Stimulated activated CD4-positive, alpha-beta T cell treated with anti-CD3 and anti-CD28 coated beads, Interleukin-1b, Interleukin-23, amount 100 ng/mL, for 4 hours (primary cell): ENCODE data around the gene PRR7.

Experiments used
- DNase-seq, 2 donors: peaks; one replicate each; pipeline ENCODE4 v3.0.0-alpha.2; 2020; ENCODE audit warnings: low read depth in 2 of 2

Gene PRR7

GRCh38 chr5:177435847-177436536 lies 10.6 kb upstream of the PRR7 start:
- DNase-seq, result no peak

- no peak for DNase-seq
Observed at GRCh38 chr5:177437623-177438022, 9.0 kb upstream of the PRR7 start.

- DNase-seq, result no peak
Observed at GRCh38 chr5:177438468-177438867, 8.1 kb upstream of the PRR7 start.

- no peak for DNase-seq
Observed at GRCh38 chr5:177439518-177440053, 7.0 kb upstream of the PRR7 start.

GRCh38 chr5:177440211-177440989 lies 6.2 kb upstream of the PRR7 start:
- peak; percentile 41 to 43 for DNase-seq

DNA sequence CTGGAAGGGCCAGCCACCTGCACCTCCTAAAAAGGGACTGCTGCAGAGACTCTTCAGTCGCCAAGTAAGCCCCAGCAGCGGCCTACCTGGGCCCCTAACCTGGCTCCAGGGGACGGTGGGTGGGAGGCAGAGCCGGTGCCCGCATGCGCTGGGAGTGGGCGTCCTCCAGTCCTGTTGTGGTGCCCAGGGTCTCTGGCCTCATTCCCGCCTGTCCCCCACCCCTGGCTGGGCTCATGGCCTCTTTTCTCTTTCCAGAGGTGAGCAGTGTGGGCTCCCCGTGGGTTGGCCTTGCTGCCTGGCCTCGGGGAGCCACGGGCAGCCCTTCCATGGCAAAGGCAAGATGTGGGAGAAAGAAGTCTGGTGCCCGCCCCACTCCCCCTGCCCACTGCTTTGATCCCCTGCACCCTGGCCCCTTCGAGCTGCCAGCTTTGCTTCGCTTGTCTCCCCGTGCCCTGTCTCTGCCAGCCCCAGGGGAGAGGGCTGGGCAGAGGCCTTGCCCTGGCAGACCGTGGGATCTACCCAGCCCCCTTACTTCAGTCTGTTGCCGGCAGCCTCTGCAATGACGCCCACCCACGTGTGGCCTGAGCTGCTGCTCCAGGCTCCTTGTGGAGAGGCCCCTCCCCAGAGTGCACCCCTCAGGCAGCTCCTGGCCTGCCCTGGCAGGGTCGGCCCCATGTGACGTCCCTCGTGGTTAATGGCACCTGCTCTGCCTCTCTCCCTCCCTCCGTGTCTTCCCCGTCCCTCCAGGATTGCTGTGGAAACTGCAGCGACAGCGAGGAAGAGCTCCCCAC lies 5.4 kb upstream of the PRR7 start:
- DNase-seq, result no peak

DNA sequence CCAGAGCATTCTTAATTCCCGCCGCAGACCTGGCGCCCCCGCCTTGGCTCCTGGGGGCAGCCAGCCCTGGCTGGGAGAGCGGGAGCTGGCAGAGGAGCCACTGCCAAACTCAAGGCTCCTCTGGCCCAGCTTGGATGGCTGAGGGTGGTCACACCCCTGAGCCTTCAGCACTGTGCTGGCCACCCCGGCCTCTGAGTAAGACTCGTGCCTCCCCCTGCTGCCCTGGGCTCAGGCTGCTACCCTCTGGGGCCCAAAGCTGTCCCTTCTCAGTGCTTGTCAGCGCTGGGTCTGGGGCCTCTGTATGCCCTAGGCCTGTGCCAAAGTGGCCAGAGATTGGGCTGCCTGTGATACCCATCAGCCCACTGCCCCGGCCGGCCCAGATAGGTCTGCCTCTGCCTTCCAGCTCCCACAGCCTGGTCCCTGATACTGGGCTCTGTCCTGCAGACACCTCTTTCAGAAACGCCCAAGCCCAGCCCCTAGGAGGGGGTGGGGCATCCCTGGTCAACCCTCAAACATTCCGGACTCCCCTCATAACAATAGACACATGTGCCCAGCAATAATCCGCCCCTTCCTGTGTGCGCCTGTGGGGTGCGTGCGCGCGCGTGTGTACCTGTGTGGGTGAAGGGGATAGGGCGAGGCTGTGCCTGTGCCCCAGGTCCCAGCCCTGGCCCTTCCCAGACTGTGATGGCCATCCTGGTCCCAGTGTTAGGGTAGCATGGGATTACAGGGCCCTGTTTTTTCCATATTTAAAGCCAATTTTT lies 4.4 kb upstream of the PRR7 start:
- DNase-seq, result no peak

DNA sequence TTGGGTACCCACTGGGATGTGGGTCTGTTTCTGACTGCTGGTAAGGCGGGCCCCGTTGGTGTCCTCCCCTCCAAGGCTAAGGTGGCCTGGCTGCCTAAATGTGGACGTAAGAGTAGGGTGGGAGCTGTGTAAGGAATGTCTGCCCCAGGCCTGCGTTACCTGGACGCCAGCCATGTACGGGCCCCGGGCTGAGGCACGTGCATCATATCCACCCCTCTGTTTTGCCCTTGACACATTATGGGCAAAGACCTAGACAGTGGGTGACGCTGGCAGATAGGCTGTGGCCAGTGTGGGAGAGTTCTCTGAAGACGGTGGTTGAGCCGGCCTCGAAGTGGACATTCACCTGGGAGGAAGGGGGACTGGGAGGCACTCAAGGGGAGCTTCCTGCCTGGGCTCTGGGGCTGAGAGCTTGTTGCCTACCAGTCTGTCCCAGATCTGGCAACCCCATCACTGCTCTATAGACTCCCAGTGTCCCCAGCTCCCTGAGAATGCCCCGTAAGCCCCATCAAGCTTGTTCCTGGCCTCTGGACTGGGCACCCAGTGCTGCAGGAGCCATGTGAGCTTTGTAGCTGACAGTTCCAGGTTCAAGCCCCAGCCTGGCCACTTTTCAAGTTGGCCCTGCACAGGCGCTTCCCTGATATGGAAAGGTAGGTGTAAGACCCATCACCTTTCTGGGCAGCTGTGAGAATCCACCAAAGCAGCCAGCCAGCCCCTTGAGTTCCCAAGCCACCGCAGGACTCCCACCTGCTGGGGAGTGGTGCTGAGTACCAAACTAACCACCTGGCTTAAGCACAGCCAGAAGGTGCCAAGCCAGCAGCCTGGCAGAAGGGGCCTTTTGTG lies 3.2 kb upstream of the PRR7 start:
- DNase-seq, result no peak

DNA sequence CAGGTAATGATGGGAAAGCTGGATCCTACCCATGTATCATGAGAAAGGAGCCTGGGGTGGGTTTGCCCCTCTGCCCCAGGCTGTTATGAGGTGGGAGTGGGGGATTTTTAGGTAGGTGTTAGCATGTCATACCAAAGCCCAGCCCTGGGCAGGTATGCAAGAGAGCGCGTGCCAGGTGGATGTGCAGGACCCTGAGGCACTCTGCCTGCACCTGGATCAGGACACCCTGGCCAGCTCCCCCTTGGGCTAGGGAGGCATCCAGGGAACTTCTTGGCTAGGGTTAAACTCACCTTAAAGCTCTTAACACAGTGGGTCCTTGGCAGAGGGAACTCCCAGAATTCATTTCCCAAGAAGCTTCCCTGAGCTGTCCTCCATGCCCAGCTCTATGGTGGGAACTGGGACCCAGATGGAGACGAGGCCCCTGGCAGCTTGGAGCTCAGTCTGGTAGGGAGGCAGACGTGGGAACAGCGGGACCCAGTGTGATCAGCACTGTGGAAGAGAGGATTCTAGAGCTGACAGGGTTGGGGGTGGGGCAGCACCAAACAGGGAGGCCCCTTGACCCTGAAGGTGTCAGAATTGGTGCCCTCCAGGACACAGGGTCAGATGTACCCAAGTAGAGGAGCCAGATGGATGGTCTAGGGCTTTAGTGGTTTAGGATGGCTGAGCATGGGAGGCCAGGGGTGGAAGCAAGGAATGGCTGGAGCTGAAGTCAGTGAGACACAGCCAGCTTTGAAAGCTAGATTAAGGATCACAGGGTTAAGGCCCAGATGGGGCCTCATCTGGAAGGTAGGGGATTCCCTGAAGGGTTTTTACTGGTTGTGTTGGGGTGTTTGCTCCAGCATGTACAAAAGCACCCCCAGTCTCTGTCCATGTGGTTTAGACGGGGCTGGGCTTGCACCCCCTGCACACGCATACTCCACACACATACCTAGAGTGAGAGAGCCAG lies 2.2 kb upstream of the PRR7 start:
- DNase-seq, result no peak

GRCh38 chr5:177445052-177445916 lies 1.3 kb upstream of the PRR7 start:
- DNase-seq, result no peak

- DNase-seq, result no peak
Observed at GRCh38 chr5:177445917-177446199, 756 bp upstream of the PRR7 start.

- DNase-seq, result peak; percentile 47 to 52
Observed at GRCh38 chr5:177447066-177447610, 524 bp downstream of the PRR7 start.

- no peak for DNase-seq
Observed at GRCh38 chr5:177447611-177448243, 1.1 kb downstream of the PRR7 start.

DNA sequence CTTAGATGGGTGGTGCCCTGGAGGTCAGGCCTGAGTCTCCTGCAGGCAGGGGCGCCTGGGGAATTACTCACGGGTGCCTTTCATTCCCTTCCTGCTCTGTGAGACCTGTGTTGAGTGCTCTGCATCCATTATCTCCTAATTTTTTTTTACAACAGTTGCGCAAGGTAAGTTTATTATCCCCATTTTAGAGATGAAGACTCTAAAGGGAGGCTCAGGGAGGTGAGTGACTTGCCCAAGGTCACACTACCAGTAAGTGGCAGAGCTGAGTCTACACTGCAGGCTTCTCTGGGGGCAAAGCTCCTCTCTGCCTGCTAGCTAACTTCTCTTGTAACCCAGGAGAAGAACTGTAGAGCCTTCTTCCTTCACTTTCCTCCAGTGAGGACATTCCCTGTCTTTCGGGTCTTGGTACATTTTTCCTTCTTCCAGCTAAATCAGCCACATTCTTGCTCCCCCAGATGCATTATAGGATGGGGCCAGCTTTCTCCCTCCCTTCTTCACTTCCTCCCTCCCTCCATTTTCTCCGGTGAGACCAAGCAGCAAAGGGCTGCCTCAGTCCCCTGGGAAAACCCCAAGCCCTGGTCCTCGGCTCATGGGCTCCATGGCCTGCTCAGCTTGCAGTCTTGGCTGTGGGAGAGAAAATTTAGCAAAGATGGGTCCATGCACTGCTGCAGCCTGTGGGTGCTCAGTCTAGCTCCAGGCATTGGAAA lies 1.8 kb downstream of the PRR7 start:
- no peak for DNase-seq

DNA sequence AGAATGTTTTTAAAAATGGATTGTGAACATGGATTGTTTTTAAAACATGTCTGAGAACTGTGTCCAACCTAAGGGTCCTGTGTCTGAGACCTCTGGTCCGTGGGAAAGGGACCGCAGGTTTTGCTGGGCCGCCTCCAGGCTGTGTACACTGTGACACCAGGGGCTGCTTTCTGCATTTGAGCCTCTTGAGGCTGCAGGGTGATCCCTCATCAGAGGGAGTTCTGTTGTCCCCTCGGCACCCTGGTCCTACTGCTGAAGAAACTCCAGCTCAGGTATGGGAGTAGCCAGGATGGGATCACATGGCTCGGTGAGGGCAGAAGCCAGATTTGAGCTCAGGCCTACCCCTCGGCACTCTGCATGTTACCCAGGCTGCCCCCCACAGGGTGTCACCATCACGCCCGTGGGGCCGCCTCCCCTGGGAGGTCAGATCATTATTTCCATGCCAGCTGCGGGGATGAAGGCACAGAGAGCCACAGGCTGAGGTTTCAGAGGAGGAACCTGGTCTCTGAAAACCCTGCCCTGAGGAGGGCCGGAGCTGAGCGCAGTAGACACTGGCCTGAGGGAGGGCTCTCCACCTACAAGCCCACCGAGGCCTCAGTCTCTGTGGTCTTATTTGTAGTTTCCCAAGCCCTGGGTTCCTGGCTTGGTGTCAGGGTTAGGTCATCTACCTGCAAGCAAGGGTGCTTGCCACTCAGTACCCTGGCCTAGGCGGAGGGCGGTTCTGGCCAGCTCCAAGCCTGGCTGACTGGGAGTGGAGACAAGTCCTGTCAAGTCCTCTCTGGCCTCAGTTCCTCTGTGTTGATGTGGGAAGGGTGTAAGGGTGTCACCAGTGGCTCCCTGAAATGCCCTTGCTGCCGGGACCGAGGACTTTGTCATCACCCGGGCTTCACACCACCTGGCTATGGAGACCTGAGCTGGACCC lies 2.8 kb downstream of the PRR7 start:
- DNase-seq, result no peak
